ENCODE results near the gene GNA15. TPM values are rescaled to one million over a fixed set of nuclear protein-coding genes. Genes with fewer than 3 reads are reported as not detected.

Gene GNA15
- total RNA-seq: 0.11 and 0.50 TPM in 2 replicates

DNA sequence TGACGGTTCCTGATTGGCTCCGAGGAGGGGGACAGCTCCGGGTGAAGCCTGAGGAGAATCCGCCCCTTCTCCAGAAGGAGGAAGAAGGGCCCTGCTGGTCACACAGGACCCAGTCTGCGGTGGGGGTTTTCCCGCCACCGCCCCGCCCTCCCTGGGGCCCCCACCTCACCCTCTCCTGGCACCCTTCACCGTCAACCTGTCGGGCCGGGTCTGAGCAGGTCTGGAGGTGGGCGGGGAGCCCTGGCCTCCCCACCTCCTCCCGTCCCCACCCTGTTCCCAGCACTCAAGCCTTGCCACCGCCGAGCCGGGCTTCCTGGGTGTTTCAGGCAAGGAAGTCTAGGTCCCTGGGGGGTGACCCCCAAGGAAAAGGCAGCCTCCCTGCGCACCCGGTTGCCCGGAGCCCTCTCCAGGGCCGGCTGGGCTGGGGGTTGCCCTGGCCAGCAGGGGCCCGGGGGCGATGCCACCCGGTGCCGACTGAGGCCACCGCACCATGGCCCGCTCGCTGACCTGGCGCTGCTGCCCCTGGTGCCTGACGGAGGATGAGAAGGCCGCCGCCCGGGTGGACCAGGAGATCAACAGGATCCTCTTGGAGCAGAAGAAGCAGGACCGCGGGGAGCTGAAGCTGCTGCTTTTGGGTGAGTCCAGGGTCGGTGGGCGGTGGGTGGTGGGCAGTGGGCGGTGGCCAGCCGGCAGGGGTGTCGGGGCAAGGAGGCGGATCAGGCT lies at the start of gene GNA15:
Gene GNA15 (plus strand): TSS at position 73 of the 723 bp plus-strand sequence. CDS start 418 bp downstream, at position 491.

DNA sequence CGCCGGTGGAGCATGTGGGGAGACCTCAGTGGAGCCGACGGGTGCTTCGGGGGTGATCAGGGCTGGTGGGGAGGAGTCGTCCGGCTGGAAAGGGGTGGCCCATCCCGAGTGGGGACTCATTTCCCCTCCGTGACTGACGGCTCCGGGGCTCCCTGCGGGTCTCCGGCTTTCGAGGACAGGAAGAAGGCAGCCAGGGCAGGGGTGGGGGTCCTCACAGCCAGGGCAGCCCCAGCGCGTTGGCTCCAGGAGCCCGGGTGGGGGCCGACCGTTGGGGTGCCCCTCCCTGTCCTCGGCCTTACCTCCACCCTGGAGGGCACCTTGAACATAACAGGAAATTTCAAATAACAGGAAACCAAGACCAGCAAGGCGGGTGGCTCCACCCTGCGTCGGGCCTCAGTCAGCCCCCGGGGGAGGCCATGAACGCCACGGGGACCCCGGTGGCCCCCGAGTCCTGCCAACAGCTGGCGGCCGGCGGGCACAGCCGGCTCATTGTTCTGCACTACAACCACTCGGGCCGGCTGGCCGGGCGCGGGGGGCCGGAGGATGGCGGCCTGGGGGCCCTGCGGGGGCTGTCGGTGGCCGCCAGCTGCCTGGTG lies 42.6 kb downstream of the GNA15 start, which contains the start of gene S1PR4:
Gene S1PR4 (plus strand): TSS at position 393 of the 596 bp plus-strand sequence. CDS start 24 bp downstream, at position 417.

DNA sequence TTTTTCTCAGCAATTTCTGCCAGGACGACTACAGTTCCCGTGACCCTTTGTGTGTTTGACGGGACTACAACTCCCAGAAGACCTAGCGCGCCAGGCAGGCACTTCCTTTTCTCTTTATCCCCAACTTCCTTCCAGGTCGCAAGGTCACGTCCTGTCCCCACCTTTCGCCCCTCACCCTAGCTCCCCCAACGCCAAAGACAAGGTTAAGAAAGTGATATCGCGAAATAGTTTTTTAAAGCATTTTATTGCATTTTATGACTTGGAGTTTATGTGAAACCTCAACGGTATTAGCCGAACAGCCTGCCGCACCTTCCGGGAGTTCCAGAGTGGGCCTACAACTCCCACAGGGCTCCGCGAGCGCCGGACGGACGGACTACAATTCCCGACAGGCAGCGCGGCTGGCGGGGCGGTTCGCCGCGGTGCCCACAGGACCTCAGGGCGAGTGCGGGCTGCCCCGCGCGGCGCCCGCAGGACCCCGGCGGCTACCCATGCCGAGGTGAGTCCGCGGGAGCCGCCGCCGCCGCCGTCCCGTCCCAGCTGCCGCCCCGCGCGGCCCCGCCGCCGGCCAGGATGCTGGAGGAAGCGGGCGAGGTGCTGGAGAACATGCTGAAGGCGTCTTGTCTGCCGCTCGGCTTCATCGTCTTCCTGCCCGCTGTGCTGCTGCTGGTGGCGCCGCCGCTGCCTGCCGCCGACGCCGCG lies 49.8 kb downstream of the GNA15 start, which contains the start of gene NCLN:
Gene NCLN (plus strand): TSS at position 470 of the 699 bp plus-strand sequence. CDS start 101 bp downstream, at position 571.

Other genes with a start within 250 kb of the GNA15 start
- 4.0 and 4.6 TPM in 2 replicates for gene ZNF57, start 235.1 kb upstream of the GNA15 start, total RNA-seq
- 4.7 and 5.4 TPM in 2 replicates for gene ZNF77, start 191.1 kb upstream of the GNA15 start, total RNA-seq
- gene TLE6, start 158.5 kb upstream of the GNA15 start, total RNA-seq: 0.12 and 0.33 TPM in 2 replicates
- 0.33 and 1.7 TPM in 2 replicates for gene TLE2, start 106.8 kb upstream of the GNA15 start, total RNA-seq
- 88.9 and 127 TPM in 2 replicates for gene TLE5, start 73.5 kb upstream of the GNA15 start, total RNA-seq
- gene GNA11, start 41.7 kb upstream of the GNA15 start, total RNA-seq: 66.1 and 71.6 TPM in 2 replicates
- under 0.01 TPM in 1 of 2 replicates, not detected in the other for gene S1PR4, start 42.7 kb downstream of the GNA15 start, total RNA-seq
- gene NCLN, start 49.9 kb downstream of the GNA15 start, total RNA-seq: 67.2 and 85.1 TPM in 2 replicates
- gene CELF5, start 88.6 kb downstream of the GNA15 start, total RNA-seq: not detected in 2 replicates
- gene NFIC, start 230.6 kb downstream of the GNA15 start, total RNA-seq: 65.7 and 67.1 TPM in 2 replicates